ENCODE data around the gene KCNH2.

DNA sequence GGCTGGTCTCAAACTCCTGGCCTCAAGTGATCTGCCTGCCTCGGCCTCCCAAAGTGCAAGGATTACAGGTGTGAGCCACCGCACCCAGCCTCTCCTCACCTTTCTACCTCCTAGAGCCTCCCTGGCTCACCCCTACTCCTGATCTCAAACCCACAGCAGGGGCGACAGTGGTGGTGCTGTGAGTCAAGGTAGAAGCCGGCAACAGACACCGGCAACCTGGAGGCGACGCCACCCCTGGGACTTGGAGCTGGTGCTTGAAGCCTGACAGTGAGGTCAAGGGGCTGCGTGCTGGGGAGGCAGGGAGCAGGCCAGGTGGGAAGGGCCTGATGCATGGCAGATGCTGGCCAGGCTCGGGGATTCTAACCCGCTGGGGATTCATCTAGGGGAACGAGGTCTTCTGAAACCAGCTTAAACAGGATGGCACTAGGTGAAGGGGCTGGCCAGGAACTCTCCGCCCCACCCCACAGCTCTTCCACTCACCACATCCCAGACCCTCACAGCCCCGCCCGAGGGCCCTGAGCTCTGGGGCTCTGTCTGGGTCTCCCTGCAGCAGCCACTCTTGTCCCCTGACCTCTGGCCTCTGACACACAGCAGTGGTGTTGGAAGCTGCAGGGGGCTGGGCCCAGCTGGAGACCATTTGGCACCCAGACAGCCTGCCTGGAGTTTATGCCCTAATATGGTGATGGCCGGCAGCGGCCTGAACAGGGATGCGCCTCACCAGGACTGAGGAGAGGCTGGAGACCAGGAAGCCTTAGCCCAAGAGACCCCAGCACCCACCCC lies 16.4 kb downstream of the KCNH2 start:
- TF ChIP-seq CTCF (IDR thresholded peaks at IDR 0.05) = no peak
- TF ChIP-seq POLR2AphosphoS5 (IDR thresholded peaks at IDR 0.05) = no peak
- TF ChIP-seq EP300 (IDR thresholded peaks at IDR 0.05) = no peak
- TF ChIP-seq POLR2A (IDR thresholded peaks at IDR 0.05) = no peak
